ENCODE data around the gene S100A1.

- TF ChIP-seq, protein P1, sequence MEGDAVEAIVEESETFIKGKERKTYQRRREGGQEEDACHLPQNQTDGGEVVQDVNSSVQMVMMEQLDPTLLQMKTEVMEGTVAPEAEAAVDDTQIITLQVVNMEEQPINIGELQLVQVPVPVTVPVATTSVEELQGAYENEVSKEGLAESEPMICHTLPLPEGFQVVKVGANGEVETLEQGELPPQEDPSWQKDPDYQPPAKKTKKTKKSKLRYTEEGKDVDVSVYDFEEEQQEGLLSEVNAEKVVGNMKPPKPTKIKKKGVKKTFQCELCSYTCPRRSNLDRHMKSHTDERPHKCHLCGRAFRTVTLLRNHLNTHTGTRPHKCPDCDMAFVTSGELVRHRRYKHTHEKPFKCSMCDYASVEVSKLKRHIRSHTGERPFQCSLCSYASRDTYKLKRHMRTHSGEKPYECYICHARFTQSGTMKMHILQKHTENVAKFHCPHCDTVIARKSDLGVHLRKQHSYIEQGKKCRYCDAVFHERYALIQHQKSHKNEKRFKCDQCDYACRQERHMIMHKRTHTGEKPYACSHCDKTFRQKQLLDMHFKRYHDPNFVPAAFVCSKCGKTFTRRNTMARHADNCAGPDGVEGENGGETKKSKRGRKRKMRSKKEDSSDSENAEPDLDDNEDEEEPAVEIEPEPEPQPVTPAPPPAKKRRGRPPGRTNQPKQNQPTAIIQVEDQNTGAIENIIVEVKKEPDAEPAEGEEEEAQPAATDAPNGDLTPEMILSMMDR (conservative IDR thresholded peaks at IDR 0.05; ENCODE audit: low read length) = no peak
- no peak for TF ChIP-seq EZH2phosphoT487 (IDR thresholded peaks at IDR 0.05; ENCODE audit: borderline replicate concordance)
Measured at GRCh38 chr1:153587314-153587713, 40.9 kb upstream of the S100A1 start.

Data from Loucy (cell line).